ENCODE results near the gene NRF1. TPM values are rescaled to one million over a fixed set of nuclear protein-coding genes. Genes with fewer than 3 reads are reported as not detected.

Gene NRF1
- total and polyA plus RNA-seq, 2 of the 8 experiments (the other 6 are each of a cell fraction or from before 2014, with no cell fraction given): 18.2 to 21.4 TPM

DNA sequence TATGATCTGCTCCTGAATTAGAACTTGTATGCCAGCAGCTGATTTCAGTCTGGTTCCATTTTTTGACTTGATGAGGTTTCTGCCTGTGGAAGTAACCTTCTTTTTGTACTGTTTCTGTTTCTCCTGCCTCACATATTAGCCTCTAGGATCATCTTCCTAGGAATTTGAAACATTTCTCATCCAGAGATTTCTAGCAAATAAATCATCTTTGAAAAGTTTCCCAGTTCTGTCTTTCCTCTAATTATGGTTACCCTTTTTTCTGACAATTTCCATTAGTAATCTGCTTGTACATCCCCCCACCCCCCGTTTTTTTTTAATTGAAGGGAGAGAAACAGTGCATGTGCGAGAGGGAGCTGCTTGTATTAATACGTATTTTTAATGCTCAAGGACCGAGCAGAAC lies 92.2 kb downstream of the NRF1 start:
- Histone ChIP-seq H3K4me3 (ENCODE audit: extremely low read depth in 1 of 4, insufficient read depth in 2 of 4, low read depth in 3 of 4, low read length in 4 of 4) (no peak overlapping the region), H2BK12ac (ENCODE audit: low read depth, low read length) (no peak overlapping the region), H3K4ac (replicated peaks; ENCODE audit: insufficient read length, low read depth, low read length) (no peak overlapping the region), H3K23me2 (ENCODE audit: low read depth, low read length) (no peaks in the 10 kb centered on the region), H2BK120ac (replicated peaks; ENCODE audit: low read depth, low read length) (no peak overlapping the region), H3K56ac (replicated peaks; ENCODE audit: insufficient read length, low read depth, low read length) (no peak overlapping the region), H4K20me1 (replicated peaks in 1 of 2; ENCODE audit: control insufficient read depth in 1 of 2, insufficient read depth in 2 of 2, low read length in 2 of 2) (no peaks in the 10 kb centered on the region), H3K27me3 (replicated peaks in 1 of 4; ENCODE audit: control insufficient read depth in 3 of 4, extremely low read depth in 1 of 4, insufficient read depth in 3 of 4, low read length in 3 of 4) (no peaks in the 10 kb centered on the region), H3K36me3 (ENCODE audit: control insufficient read depth in 2 of 4, insufficient read depth in 4 of 4, low read length in 3 of 4) (no peaks in the 10 kb centered on the region; a peak in 1 of 8 replicates), H4K8ac (ENCODE audit: extremely low read depth, insufficient read depth, low read length) (no peak overlapping the region), H2BK20ac (ENCODE audit: low read length) (no peak overlapping the region), H3K9ac (replicated peaks in 1 of 4; ENCODE audit: extremely low read depth in 1 of 4, low read depth in 3 of 4, low read length in 3 of 4) (no peak overlapping the region), H3K18ac (ENCODE audit: extremely low read depth, low read length) (no peak overlapping the region), H3K79me1 (ENCODE audit: low read depth, low read length) (no peaks in the 10 kb centered on the region), H3K4me1 (replicated peaks in 1 of 4; ENCODE audit: control insufficient read depth in 3 of 4, insufficient read depth in 4 of 4, low read length in 3 of 4) (no peaks in the 10 kb centered on the region; a peak in 2 of 7 replicates), H4K91ac (replicated peaks; ENCODE audit: insufficient read length, low read length) (no peak overlapping the region), H2BK5ac (ENCODE audit: low read depth, low read length) (no peak overlapping the region), H3K79me2 (ENCODE audit: control insufficient read depth in 1 of 2, insufficient read depth in 2 of 2, low read length in 2 of 2) (no peaks in the 10 kb centered on the region), H4K5ac (ENCODE audit: insufficient read length, low read depth, low read length) (no peak overlapping the region), H2AK5ac (ENCODE audit: low read depth, low read length) (no peak overlapping the region), H3K14ac (ENCODE audit: insufficient read length) (no peak overlapping the region), H3K9me3 (ENCODE audit: insufficient read depth in 2 of 2, low read depth in 1 of 2, low read length in 1 of 2) (no peaks in the 10 kb centered on the region), H2BK15ac (ENCODE audit: low read length) (no peak overlapping the region), H3K4me2 (ENCODE audit: insufficient read depth in 1 of 2, low read depth in 2 of 2, low read length in 2 of 2) (no peak overlapping the region), H3K27ac (ENCODE audit: low read depth, low read length) (no peak overlapping the region), H3K23ac (ENCODE audit: insufficient read length) (no peak overlapping the region), H2AFZ (ENCODE audit: low read length) (no peak overlapping the region)
- DNase-seq (ENCODE audit: low read depth in 1 of 2, low spot score in 2 of 2) (no peak), FAIRE-seq (no peak)
- WGBS, 2 experiments (ENCODE audit: extremely low coverage in 1 of 2, insufficient coverage in 1 of 2, insufficient read length in 1 of 2, insufficient replicate concordance in 2 of 2, low coverage in 1 of 2, low lambda C conversion rate in 2 of 2, missing lambda C conversion rate in 1 of 2): 85% methylated on average over 4 of the region's 4 CpGs; no CpG with 5 or more reads in 1 of the 2 experiments
- CTCF ChIA-PET (ENCODE audit: partially characterized antibody): interaction anchor here (0.9 to 1.2 kb wide), 2 partner anchors 57 to 121 kb away, joined by 3 to 4 read pairs; no protein-coding TSS in a partner anchor
- POLR2A ChIA-PET (ENCODE audit: partially characterized antibody): interaction anchor here (0.7 kb wide), 1 partner anchor 10 kb away, joined by 3 read pairs; no protein-coding TSS in a partner anchor
- TF ChIP-seq RBBP5 (IDR thresholded peaks at IDR 0.05; ENCODE audit: borderline replicate concordance, low read depth, low read length): no peak
